Measurements from ENCODE around the gene ARHGAP11A.
"Not testable (repeated sequence)": the region's sequence is repeated elsewhere in the genome, so short reads cannot be mapped to it uniquely, and the experiment has no call there.

ARHGAP11A gene, protein sequence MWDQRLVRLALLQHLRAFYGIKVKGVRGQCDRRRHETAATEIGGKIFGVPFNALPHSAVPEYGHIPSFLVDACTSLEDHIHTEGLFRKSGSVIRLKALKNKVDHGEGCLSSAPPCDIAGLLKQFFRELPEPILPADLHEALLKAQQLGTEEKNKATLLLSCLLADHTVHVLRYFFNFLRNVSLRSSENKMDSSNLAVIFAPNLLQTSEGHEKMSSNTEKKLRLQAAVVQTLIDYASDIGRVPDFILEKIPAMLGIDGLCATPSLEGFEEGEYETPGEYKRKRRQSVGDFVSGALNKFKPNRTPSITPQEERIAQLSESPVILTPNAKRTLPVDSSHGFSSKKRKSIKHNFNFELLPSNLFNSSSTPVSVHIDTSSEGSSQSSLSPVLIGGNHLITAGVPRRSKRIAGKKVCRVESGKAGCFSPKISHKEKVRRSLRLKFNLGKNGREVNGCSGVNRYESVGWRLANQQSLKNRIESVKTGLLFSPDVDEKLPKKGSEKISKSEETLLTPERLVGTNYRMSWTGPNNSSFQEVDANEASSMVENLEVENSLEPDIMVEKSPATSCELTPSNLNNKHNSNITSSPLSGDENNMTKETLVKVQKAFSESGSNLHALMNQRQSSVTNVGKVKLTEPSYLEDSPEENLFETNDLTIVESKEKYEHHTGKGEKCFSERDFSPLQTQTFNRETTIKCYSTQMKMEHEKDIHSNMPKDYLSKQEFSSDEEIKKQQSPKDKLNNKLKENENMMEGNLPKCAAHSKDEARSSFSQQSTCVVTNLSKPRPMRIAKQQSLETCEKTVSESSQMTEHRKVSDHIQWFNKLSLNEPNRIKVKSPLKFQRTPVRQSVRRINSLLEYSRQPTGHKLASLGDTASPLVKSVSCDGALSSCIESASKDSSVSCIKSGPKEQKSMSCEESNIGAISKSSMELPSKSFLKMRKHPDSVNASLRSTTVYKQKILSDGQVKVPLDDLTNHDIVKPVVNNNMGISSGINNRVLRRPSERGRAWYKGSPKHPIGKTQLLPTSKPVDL

DNA sequence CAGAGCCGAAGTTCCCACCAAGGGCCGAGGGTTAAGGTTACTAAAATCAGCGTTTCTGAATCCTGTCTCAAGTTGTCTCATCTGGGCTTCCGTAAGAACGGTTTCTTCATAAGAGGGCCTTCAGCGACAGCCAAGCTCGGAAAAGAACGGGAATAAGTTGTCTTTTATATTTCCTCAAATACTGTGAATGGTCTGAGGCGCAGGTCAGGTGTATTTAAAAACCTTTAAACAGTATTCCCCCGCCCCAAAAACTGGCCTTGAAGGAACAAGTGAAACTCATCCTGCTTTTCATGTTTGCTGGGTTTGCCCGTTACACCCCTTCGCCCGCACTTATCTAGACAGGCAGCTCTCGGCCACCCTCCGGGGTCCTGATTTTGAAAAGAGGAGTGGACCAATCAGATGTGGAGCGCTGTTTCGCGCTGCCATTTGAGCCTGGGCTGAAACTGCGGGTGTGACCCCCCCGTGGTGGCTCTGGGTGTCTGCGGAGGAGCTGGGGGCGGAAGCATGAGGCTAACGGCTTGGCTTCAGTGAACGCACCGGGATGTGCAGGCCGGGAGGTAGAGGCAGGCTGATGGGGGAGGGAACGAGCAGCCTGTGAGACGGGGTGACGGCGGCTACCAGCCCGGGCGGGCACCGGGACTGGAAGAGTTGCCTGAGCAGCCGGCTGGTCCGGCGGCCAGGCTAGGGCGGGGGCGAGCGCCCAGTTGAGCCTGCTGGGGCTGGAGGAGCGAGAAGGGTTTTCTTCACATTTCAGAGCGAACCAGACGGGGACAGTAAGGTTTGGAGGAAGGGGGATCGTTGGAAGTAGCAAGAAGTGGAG is at the start of gene ARHGAP11A:
Gene ARHGAP11A, plus strand, starts transcription at position 454 of the 820 bp plus-strand sequence. CDS start 708 bp downstream, outside the sequence.
- not testable (repeated sequence) for DNase-seq

DNA sequence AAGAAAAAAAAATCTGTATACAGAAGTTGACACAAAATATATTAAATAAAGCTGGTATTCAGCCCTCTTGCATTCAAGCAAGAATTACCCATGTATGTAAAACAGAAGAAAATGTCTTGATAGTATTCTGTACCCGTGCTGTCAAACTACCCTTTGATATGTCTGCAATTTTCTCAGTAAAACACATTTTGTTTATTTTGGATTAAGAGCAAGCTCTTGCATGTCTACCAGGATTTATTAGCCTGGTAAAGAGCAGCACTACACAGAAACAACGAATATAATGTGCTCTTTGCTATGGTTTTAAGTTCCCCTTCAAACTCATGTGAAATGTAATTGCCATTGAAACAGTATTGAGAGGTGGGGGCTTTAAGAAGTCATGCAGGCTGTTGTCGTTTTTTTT is 46.3 kb upstream of the ARHGAP11A start:
- not testable (repeated sequence) for DNase-seq

DNA sequence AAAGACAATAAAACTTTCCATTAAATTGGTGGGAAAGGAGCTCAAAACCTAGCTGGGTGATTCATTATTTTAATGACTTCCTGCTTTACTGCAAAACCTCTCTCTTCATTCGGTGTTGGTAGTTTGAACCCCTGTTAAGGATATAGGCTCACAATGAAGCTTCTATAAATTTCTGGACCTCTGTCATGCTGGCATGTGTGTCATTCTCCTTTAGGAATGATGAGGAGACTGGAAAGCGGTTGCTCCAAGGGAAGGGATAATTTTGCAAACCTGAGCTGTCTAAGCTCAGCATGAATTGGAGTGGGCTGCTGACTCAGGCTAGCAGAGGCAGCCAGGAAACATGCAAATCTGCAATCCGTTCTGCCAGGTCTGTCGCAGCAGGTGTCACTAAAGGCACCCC is 36.8 kb upstream of the ARHGAP11A start:
- DNase-seq, result not testable (repeated sequence)

DNA sequence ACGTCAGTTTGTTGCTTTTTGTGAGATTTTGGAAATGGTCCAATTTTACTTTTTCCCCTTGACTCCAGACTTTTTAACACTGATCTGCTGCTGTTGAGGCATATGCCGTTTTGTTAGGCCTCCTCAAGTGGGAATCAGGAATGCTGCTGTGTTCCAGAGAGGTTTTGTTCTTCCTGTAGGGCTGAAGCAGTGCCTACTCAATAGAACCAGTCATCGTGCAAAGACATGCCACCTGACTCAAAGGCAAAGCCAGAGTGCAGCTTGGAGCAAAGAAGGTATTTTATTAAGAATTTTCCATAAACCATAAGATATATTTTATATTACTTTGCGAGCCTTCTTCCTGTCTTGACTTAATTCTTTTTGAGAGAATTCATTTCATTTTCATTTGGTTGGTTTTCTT is 29.5 kb upstream of the ARHGAP11A start:
- not testable (repeated sequence) for DNase-seq

DNA sequence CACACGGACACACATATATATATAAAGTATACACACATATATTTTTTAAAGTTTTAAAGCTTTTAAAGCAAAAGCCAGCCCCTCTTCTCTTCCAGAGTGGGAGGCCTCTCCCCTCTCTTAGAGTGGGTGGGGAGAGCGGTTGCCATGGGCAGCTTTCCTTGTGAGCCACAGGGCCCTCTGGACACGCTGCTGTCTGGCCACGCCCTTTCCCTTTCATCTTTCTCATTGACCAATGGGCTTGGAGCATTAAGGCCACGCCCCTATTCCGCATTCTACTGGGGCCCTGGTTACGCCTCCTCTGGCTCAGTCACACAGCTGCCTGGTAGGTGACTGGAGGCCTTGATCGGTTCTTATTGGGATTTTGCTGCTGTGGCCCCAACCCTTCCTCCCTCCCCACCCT is 22.2 kb upstream of the ARHGAP11A start, which contains the start of gene GOLGA8N:
Gene GOLGA8N, plus strand, starts transcription at position 306 of the 400 bp plus-strand sequence.
- not testable (repeated sequence) for DNase-seq

DNA sequence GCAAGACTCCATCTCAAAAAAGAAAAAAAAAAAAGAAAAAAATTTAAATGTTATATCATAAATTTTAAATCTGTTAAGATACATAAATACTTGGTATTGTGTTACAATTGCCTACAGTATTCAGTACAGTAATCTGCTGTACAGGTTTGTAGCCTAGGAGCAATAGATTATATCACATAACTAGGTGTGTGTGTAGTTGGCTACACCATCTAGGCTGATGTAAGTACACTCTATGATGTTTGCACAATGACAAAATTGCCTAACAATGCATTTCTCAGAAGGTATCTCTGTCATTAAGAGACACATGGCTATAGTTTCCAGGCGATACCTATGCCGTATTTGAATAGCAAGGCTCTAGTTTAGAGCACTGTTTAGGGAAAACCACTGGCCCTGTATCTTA is 5.8 kb upstream of the ARHGAP11A start:
- DNase-seq, result not testable (repeated sequence)

DNA sequence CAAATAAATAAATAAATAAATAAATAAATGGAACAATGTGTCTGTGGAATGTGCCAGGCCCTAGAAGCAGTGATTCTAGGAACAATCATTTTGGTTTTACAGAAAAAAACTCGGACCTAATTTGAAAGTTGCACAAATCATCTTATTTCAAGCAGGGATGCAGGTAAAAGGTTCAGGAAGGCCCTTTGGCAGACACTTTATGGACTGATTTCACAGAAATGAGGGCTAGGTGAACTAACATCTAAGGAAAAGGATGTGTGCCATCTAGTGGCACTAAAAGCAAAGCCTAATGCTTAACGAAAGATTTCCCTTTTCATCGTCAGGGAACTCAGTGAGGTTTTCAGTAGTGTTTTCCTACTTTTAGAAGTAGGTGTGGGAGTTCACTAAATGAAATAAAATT is 4.6 kb upstream of the ARHGAP11A start:
- not testable (repeated sequence) for DNase-seq

DNA sequence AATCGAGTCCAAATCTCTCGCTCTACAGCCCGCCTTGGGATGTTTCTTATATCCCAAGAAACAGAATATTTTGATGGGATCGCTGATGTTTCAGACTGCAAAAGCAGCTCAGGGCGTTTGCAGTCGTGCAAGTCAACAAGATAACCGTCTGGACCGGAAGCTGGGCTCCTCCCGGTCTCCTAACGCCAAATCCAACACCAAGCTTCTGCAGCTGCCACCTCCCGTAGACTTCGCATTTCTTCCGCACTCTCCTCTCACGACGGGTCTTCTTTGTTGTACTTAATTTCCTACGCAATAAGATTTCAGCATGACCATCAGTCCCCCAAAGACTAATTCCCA is 623 bp upstream of the ARHGAP11A start:
- not testable (repeated sequence) for DNase-seq

DNA sequence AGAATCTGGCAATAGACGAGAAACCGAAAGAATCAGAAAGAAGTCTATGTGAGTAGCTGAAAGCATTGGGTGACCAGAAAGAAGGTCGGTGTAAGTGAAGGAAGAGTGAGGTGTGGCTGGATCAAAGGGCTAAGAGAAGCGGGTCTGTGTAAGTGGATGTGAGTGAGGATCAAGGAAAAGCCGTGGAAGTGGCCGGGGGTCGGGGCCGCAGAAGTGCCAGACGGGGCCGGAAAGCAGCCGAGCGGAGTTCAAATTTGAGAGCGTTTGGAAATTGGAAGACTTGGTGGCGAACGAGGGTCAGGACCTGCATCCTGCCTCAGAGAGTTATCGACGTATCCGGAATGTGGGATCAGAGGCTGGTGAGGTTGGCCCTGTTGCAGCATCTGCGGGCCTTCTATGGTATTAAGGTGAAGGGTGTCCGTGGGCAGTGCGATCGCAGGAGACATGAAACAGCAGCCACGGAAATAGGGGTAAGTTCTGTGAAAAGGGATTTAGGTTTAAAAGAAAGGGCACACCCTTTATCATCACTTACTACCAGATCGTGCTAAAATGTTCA is 645 bp downstream of the ARHGAP11A start:
- DNase-seq, result not testable (repeated sequence)

DNA sequence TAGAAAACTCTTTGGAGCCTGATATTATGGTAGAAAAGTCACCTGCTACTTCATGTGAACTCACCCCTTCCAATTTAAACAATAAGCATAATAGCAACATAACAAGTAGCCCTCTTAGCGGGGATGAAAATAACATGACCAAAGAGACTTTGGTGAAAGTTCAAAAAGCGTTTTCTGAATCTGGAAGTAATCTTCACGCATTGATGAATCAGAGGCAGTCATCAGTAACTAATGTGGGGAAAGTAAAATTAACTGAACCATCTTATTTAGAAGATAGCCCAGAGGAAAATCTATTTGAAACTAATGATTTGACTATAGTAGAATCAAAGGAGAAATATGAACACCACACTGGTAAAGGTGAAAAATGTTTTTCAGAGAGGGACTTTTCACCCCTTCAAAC is 21.1 kb downstream of the ARHGAP11A start:
- DNase-seq, result no peak

DNA sequence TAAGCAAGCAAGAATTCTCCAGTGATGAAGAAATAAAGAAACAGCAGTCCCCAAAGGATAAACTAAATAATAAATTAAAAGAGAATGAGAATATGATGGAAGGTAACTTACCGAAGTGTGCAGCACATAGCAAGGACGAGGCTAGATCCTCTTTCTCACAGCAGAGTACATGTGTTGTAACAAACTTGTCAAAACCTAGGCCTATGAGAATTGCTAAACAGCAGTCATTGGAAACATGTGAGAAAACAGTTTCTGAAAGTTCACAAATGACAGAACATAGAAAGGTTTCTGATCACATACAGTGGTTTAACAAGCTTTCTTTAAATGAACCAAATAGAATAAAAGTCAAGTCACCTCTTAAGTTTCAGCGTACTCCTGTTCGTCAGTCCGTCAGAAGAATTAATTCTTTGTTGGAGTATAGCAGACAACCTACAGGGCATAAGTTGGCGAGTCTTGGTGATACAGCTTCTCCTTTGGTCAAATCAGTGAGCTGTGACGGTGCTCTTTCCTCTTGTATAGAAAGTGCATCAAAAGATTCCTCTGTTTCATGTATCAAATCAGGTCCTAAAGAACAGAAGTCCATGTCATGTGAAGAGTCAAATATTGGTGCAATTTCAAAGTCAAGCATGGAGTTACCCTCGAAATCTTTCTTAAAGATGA is 21.7 kb downstream of the ARHGAP11A start:
- no peak for DNase-seq

DNA sequence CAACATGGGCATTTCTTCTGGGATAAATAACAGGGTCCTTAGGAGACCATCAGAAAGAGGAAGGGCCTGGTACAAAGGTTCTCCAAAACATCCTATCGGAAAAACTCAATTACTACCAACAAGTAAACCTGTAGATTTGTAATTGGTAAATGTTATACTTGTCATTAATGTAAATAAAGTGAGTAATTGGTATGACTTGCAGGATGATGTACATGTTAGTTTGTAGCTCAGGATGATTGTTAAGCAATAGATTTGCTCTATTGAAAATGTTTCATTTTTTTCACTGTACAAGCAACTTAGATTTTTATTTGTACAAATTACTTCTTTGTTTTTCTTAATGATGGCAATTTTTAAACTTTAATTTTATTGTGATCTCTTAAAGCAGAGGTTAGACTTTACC is 22.4 kb downstream of the ARHGAP11A start:
- no peak for DNase-seq

DNA sequence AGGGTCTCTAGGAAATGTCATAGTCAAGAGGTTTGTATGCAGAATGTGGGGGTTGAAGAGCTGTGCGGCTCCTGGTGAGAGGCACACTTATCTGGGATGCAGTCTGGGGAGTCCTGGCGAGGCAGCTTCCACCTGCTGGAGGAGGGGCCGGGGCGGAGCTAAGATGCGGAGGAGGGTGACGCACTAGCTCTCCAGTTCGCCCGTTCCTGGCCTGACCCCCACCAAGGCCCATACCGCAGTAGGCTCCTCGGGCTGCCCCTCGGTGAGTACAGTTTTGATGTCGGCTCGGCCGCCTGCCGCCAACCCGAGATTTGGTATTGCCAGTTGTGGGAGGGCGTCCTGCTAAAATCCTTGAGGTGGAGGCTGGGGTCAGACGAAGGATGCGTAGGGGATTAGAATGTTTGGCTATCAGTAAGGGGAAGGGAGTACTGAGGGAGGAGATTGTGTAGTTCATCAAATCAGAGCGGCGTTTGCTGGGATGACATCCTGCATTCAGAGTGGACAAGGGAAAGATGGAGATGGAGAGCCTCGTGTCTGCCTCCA is 26.3 kb downstream of the ARHGAP11A start, which contains the start of gene SCG5:
Gene SCG5, plus strand, starts transcription at position 194 of the 543 bp plus-strand sequence. CDS start 1,883 bp downstream, outside the sequence.
- DNase-seq, result peak; percentile 82

DNA sequence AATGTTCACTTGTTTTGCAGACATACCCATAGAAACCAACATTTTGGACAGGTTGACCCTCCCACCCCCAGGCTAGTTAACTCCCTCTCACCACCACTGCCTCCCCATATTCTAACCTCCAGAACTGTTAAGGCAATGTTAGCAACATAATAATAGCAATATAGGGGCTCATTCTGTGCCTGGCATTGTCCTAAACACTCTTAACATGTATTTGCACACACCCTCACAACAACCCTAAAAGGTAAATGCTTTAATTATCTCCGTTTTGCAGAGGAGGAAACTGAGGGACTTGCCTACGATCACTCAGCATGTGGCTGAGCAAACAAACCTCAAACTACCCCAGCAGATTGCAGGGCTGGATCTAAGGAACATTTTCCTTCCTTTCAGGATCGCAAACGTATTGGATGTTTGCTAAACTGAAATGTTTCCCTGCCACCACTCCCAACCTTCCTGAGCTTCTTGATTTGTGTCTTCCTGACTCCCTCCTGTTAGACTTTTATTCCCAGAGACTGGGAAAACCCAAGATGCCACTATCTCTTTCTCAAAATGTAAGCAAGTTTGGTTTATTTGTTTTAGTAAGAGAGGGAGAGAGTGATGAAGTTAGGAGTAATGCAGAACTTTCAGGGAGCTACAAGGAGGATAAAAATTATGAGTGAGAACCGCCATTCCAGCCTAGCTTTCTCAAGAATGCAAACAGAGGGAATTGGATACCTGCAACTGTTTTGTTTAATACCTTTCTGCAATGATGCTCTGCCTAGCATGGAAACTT is 27.5 kb downstream of the ARHGAP11A start:
- no peak for DNase-seq

DNA sequence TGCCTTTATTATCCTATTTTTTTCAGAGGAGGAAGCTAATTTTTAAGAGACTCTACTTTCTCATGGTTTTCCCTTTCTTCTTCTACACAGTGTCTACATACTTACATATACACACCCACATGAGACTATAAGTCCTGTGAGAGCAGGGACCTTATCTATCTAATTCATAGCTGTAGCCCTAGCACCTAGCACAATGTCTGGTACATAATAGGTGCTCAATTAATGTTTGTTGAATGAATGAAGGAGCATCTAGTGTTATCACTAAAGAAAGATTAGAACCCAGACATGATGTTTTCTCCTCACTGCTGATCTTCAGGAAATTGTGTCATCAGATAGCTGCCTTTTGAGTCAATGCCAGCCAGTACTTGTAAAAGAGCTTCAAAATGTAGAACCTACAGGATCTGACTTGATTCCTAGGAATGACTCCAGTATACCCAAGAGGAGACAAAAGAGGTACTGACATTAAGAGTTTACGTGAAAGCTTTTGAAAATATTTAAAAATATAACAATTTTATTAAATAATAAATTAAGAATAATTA is 28.7 kb downstream of the ARHGAP11A start:
- no peak for DNase-seq

DNA sequence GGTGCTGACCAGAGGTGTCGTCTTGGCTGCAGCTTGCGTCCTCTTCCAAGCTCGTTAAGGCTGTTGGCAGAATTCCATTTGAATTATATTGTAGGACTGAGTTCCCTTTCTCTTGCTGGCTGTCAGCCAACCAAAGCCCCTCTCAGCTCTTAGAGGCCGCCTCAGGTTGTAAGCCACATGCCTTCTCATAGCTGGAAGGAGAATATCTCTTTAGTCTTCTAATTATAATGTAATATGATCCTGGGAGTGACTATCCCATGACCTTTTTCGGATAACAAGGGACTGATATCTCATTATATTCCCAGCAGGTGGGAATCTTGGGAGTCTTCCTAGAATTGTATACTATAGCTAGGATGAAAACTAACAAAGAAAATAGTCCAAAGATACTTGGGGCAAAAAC is 31.0 kb downstream of the ARHGAP11A start:
- peak; percentile 70 for DNase-seq

DNA sequence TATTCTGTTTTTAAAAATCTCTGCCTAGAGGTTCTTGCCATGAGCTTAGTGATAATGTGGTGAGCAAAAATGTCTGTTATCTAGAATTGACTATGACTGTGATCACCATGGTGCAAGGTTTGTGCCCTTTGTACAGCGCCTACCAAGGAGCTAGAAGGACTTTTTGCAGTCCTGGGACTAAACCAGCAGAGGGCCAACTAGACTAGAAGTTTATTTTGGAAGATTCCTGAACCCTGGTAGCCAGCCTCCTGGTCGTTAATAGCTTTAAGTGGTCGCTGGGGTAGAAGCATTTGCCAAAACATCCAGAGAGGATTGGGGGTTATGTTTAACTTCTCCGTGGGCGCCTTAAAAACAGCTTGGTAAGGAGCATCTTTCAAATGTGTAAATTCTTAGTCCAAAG is 34.0 kb downstream of the ARHGAP11A start:
- DNase-seq, result no peak

DNA sequence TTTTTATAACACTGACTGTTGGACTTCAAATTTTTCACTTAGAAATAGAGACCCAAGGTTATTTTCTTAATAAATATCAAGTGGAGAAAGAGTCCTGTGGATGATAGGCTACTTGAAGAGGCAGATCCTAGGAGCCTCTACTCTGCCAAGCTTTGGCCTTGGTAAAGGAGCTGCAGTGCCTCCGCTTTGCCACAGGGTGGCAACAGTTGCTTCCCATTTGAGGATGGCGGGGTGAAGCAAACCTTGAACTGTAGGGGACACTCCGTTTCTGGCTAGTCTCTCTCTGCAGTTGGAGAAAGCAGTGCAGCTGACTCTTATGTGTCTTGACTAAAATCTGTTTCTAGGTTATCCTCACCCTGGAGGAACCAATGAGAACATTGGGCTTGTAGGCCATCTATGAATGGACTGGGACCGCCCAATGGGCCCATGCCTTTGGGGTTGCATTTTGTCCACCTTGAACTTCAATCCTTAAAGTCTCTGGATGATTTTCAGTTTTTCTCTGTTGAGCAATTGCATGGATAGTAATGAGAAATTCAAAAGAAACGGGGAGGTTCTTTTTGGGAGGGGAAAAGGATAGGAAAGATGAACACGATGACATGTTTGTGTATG is 36.0 kb downstream of the ARHGAP11A start:
- no peak for DNase-seq

DNA sequence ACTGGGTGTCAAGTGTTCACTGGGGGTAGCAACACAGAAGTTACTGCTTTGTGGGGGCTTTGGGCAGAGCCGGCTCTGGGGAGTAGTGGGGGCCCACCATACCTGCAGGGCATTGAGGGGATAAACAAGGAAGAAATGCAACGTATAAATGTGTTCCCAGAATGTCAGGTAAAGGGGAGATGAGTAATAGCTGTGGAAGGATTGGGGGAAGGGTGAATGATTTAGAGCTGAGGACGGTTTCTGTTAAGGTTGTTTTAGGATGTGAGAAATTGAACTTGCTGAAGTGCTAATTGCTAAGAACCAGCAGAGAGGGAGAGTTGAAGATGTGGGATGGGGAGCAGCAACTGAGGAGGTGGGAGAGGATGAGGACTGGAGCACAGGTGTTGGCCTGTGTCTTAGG is 36.9 kb downstream of the ARHGAP11A start:
- DNase-seq, result no peak

DNA sequence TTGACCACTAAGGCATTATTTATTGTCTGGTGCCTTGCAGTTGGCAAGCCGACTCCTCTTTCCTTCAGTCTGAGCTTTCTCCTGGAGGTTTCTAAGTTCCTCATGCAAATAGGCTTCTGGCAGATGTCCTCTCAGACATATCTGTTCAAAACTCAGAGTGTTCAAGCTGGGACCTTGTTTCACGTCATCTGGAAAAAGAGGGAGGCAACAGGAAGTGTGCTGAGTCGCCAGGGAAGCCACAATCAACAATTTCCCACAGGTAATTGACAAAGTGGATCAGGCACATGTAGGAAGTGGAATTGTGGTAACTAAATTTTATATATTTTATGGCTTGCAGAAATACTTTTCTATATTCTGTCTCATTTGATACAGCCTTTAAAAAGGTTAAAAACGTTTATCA is 40.8 kb downstream of the ARHGAP11A start:
- DNase-seq, result no peak
